Kidney (tissue), 14 donors: ENCODE results near the gene ARSG. TPM values are rescaled to one million over a fixed set of nuclear protein-coding genes. Genes with fewer than 3 reads are reported as not detected.

Source experiments
- DNase-seq, 5 donors: peaks; one replicate each; pipeline ENCODE4 v3.0.0-alpha.2; 2013 to 2020
- FAIRE-seq: peaks from 2 replicates; lab custom pipeline; 2012; peaks lifted over from hg19 to GRCh38; lab: Jason Lieb, UNC
- H3K27ac ChIP-seq, 2 donors: one replicate each; pipeline ENCODE4 v1.7.0; 2013; ENCODE audit warnings: low read depth in 2 of 2, low read length in 2 of 2, inconsistent platforms in 1 of 2
- H3K27me3 ChIP-seq: one replicate; pipeline ENCODE4 v1.7.1; 2013; ENCODE audit warnings: low read length, inconsistent platforms; ENCODE audit not compliant: control insufficient read depth, insufficient read depth
- H3K36me3 ChIP-seq, 3 donors: one replicate each; pipeline versions ENCODE4 v1.7.0 to v1.7.1; 2013; ENCODE audit warnings: low read length in 3 of 3, control low read depth in 1 of 3, inconsistent platforms in 1 of 3; ENCODE audit not compliant: insufficient read depth in 3 of 3, control insufficient read depth in 2 of 3
- H3K4me1 ChIP-seq, 3 donors: one replicate each; pipeline versions ENCODE4 v1.7.0 to v1.7.1; 2013; ENCODE audit warnings: low read length in 3 of 3, inconsistent platforms in 1 of 3, low read depth in 1 of 3; ENCODE audit not compliant: control insufficient read depth in 2 of 3, insufficient read depth in 2 of 3
- H3K4me3 ChIP-seq, 3 donors: one replicate each; pipeline versions ENCODE4 v1.7.0 to v1.8.1; 2013; ENCODE audit warnings: low read length in 3 of 3, control low read depth in 1 of 3, inconsistent platforms in 1 of 3
- H3K9ac ChIP-seq, 3 donors: one replicate each; pipeline versions ENCODE4 v1.7.0 to v1.7.1; 2013; ENCODE audit warnings: low read length in 3 of 3, control low read depth in 1 of 3, inconsistent platforms in 1 of 3
- H3K9me3 ChIP-seq, 3 donors: one replicate each; pipeline versions ENCODE4 v1.7.0 to v1.7.1; 2013; ENCODE audit warnings: low read length in 3 of 3, control low read depth in 1 of 3, inconsistent platforms in 1 of 3; ENCODE audit not compliant: control insufficient read depth in 2 of 3, insufficient read depth in 1 of 3
- intact Hi-C: fragments of 100-400 bp; cut with DNase I; formaldehyde crosslinking; loops from one replicate; pipeline ENCODE4 v1.11.1; 2022
- polyA plus RNA-seq: library from polyadenylated mRNA; stranded (reverse); fragments of 350-450 nt; fragmentation: Illumina TruSeq; extraction: RNeasy Lipid Tissue Mini Kit (QIAGEN cat#74804); gene quantifications from one replicate; pipeline ENCODE4 v1.2.3, GENCODE V29; 2014; ENCODE audit warnings: low read depth, low replicate concordance; ENCODE audit not compliant: insufficient read depth
- total RNA-seq: library from RNA; stranded (reverse); fragmentation: NEBNext Ultra II Directional; extraction: Animal tissue kit (Norgen Biotek cat#: 25700); gene quantifications from one replicate; pipeline ENCODE4 v1.2.1, GENCODE V29; 2021
- TF ChIP-seq, protein P1 (sequence below): IDR thresholded peaks from 3 replicates; pipeline ENCODE4 v1.5.1; 2012; ENCODE audit warnings: mild to moderate bottlenecking, moderate library complexity, borderline replicate concordance; ENCODE audit not compliant: insufficient read depth; ENCODE audit errors: extremely low read depth
- donor health status: control.
- donor health status: control.
- donor health status: control.
- donor health status: control.
- donor health status: control.
- donor health status: DM: yes; HTN: yes; CAD: no.
- donor health status: Normal renal cell carcinoma (clear cell type).

The ARSG gene
- total and polyA plus RNA-seq, 2 donors from 2014 or later = 5.0 to 12.6 TPM

DNA sequence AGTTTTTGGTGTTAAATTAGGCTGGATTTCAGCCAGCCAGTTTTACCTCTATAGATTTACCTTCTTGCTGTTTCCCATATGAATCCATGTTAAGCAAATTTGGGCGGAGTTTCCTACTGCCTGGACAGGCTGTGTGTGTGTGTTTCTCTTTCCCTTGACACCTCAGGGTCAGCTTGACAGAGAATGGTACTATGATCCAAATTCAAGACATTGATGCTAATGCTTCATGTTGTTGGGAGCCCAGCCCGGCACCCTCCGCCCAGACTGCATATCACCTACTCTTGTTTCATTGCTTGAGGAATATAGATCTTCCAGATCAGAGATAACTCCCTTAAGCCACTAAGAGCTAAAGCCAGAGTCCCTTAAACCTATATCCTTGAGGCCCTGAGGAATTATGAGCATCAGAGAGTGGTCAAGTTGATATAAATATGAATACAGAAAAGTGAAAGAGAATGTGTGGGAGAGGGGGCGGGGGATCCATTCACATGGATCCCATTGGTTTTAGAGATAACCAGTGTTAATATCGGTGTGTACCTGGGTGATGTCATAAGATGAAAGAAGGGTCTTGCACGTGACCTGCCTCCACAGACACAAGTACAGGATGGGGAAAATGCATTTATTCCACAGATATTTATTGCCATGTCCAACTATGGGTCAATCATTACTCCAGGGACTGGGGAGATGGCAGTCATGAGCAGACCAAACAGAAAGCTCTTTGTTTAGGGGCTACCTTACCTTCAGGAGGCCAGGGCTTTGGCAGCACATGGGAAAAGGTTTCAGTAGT is 96.3 kb downstream of the ARSG start:
- FAIRE-seq = no peak
- no peaks in the 10 kb centered on the region for H3K36me3 ChIP-seq
- H3K9ac ChIP-seq = no peak overlapping the region
- peaks cover 0 to 21% (median 2%) of the 10 kb centered on the region in 3 donors for H3K4me1 ChIP-seq
- intact Hi-C loops = no loop called here
- H3K9me3 ChIP-seq = no peaks in the 10 kb centered on the region
- TF ChIP-seq, protein P1, sequence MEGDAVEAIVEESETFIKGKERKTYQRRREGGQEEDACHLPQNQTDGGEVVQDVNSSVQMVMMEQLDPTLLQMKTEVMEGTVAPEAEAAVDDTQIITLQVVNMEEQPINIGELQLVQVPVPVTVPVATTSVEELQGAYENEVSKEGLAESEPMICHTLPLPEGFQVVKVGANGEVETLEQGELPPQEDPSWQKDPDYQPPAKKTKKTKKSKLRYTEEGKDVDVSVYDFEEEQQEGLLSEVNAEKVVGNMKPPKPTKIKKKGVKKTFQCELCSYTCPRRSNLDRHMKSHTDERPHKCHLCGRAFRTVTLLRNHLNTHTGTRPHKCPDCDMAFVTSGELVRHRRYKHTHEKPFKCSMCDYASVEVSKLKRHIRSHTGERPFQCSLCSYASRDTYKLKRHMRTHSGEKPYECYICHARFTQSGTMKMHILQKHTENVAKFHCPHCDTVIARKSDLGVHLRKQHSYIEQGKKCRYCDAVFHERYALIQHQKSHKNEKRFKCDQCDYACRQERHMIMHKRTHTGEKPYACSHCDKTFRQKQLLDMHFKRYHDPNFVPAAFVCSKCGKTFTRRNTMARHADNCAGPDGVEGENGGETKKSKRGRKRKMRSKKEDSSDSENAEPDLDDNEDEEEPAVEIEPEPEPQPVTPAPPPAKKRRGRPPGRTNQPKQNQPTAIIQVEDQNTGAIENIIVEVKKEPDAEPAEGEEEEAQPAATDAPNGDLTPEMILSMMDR = no peak
- no peak overlapping the region for H3K27ac ChIP-seq
- H3K27me3 ChIP-seq = no peaks in the 10 kb centered on the region
- no peak for DNase-seq
- no peak overlapping the region for H3K4me3 ChIP-seq

GRCh38 chr17:68389041-68389440 is 97.7 kb downstream of the ARSG start:
- peaks cover 0 to 13% (median under 1%) of the 10 kb centered on the region in 3 donors for H3K4me1 ChIP-seq
- no peak overlapping the region for H3K9ac ChIP-seq
- H3K27ac ChIP-seq = no peak overlapping the region
- H3K4me3 ChIP-seq = no peak overlapping the region
- no peaks in the 10 kb centered on the region for H3K9me3 ChIP-seq
- intact Hi-C loops = no loop called here
- DNase-seq (no peak), FAIRE-seq (no peak)
- TF ChIP-seq, protein P1 = no peak
- H3K36me3 ChIP-seq = no peaks in the 10 kb centered on the region
- no peaks in the 10 kb centered on the region for H3K27me3 ChIP-seq

DNA sequence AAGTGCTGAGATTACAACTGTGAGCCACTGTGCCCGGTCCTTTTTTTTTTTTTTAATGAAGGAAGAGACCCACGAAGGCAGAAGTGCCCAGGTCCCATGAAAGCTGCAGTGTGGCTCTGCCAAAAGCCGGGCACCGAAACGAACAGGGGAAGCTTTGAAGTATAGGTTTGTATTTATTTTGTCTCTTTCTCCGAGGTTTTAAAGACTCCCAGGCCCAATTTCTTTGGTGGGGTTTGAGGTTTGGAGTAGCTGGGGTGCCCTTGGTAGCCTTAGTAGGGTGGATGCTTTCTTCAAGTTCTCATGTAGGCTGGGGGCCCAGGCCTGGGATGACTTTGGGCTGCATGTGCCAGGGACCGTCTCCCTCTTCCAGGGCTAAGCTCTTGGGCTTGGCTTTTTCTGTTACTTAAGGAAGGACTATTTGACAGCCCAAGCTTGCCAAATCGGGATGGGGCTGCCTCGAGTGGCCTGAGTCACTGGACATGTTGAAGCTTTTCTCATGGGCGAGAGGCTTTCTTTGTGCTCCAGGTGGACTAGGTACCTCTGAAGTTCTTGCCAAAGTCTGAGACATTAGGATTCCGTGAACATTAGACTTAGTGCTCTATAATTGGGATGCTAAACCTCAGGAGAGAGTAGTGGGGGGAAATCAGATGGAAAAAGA is 99.7 kb downstream of the ARSG start:
- no peaks in the 10 kb centered on the region for H3K9me3 ChIP-seq
- no peak overlapping the region for H3K4me3 ChIP-seq
- intact Hi-C loops = no loop called here
- DNase-seq (no peak), FAIRE-seq (no peak)
- H3K27ac ChIP-seq = peak overlapping the region in 1 of 2 donors; percentile 22
- TF ChIP-seq, protein P1 = no peak
- no peak overlapping the region for H3K9ac ChIP-seq
- peaks cover 0 to 10% (median 0%) of the 10 kb centered on the region in 3 donors for H3K4me1 ChIP-seq
- H3K27me3 ChIP-seq = no peaks in the 10 kb centered on the region
- H3K36me3 ChIP-seq = no peaks in the 10 kb centered on the region
